ENCODE measurements around the gene NCDN. TPM values are rescaled to one million over a fixed set of nuclear protein-coding genes. Genes with fewer than 3 reads are reported as not detected.

Gene NCDN
- total RNA-seq, 1 donor from 2014 or later = 38.3 TPM

DNA sequence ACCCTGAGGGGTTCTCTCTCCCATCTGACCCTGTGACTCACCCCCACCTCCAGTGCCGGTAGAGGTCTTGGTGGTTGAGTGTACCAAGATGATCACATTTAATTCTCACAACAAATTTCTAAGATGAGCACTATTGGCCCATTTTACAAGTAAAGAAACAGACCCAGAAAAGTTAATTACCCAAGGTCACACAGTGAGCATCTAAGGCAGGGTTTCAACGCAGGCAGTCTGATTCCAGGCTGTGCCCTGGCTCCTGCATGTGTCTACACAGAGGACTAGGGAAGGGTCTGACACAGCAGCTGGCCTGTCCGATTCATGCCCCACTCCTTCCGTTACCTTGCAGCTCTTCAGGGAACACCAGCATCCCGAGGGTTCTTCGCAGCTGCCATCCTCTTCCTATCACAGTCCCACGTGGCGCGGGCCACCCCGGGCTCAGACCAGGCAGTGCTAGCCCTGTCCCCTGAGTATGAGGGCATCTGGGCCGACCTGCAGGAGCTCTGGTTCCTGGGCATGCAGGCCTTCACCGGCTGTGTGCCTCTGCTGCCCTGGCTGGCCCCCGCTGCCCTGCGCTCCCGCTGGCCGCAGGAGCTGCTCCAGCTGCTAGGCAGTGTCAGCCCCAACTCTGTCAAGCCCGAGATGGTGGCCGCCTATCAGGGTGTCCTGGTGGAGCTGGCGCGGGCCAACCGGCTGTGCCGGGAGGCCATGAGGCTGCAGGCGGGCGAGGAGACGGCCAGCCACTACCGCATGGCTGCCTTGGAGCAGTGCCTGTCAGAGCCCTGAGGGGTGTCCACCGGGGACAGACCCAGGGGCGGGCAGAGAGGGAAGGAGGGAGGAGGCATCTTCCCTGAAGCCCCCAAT lies 7.5 kb downstream of the NCDN start:
- no peak for DNase-seq (ENCODE audit: extremely low spot score, unreplicated experiment)
- peaks cover 13% of the 10 kb centered on the region for H3K4me1 Mint-ChIP-seq (ENCODE audit: unreplicated experiment)
- H3K27me3 Mint-ChIP-seq (ENCODE audit: unreplicated experiment) = no peaks in the 10 kb centered on the region
- peaks cover 14% of the 10 kb centered on the region for H3K36me3 Mint-ChIP-seq (ENCODE audit: unreplicated experiment)
- H3K27ac Mint-ChIP-seq (ENCODE audit: unreplicated experiment) = no peak overlapping the region
- no peak overlapping the region for H3K4me3 Mint-ChIP-seq (ENCODE audit: unreplicated experiment)
- TF ChIP-seq, protein P1, sequence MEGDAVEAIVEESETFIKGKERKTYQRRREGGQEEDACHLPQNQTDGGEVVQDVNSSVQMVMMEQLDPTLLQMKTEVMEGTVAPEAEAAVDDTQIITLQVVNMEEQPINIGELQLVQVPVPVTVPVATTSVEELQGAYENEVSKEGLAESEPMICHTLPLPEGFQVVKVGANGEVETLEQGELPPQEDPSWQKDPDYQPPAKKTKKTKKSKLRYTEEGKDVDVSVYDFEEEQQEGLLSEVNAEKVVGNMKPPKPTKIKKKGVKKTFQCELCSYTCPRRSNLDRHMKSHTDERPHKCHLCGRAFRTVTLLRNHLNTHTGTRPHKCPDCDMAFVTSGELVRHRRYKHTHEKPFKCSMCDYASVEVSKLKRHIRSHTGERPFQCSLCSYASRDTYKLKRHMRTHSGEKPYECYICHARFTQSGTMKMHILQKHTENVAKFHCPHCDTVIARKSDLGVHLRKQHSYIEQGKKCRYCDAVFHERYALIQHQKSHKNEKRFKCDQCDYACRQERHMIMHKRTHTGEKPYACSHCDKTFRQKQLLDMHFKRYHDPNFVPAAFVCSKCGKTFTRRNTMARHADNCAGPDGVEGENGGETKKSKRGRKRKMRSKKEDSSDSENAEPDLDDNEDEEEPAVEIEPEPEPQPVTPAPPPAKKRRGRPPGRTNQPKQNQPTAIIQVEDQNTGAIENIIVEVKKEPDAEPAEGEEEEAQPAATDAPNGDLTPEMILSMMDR (IDR thresholded peaks at IDR 0.05) = no peak
- H3K9me3 Mint-ChIP-seq (ENCODE audit: unreplicated experiment) = no peaks in the 10 kb centered on the region

DNA sequence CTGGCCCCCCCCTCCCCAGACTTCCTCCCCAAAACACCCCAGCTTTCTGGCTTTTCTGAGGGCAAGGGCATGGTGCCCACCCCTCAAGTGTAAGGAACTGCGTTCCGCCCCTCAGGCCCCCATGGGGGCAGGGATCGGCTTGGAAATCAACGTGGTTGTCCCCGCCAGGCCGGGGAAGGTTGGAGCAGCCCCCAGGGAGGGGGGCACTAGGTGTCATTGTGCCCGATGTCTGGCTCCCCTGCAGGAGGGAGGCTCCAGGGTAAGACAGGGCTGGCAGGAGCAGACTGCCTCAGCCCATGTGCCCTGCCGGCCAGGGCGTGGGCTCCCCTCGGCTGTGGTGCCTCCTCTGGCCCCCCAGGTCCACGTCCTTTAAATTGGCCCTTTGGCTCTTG lies 8.1 kb downstream of the NCDN start:
- no peak for DNase-seq (ENCODE audit: extremely low spot score, unreplicated experiment)
- H3K4me1 Mint-ChIP-seq (ENCODE audit: unreplicated experiment) = peaks cover 13% of the 10 kb centered on the region
- peaks cover 14% of the 10 kb centered on the region for H3K36me3 Mint-ChIP-seq (ENCODE audit: unreplicated experiment)
- peaks cover 4% of the 10 kb centered on the region for H3K27me3 Mint-ChIP-seq (ENCODE audit: unreplicated experiment)
- H3K9me3 Mint-ChIP-seq (ENCODE audit: unreplicated experiment) = no peaks in the 10 kb centered on the region
- H3K27ac Mint-ChIP-seq (ENCODE audit: unreplicated experiment) = no peak overlapping the region
- TF ChIP-seq, protein P1 (IDR thresholded peaks at IDR 0.05) = no peak
- H3K4me3 Mint-ChIP-seq (ENCODE audit: unreplicated experiment) = no peak overlapping the region

DNA sequence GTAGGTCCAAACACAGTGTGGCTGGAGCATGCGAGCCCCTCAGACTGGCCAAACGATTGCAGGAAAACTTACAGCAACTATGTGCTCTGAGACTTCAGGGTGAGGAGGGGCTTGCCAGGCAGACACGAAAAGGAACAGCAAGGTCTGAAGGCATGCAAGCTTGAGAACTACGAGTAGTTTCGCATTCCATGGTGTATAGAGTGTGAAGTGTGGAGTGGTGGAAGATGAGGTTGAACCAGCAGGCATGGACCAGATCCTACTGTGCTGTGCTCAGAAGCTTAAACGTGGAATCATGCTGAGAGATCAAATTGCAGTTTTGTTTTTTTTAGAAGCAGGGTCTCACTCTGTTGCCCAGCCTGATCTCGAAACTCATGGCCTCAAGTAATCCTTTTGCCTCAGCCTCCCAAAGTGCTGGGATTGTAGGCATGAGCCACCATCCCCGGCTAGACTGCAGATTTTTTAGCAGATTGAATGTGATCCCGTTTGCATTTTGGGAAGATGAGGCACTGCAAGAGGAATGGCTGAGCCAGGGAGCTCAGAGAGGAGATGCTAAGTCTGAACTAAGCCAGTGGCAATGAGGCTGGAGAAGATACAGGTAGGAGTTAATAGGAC lies 10.5 kb downstream of the NCDN start:
- Mint-ChIP-seq H3K4me1 (ENCODE audit: unreplicated experiment) (peaks cover 13% of the 10 kb centered on the region), H3K27ac (ENCODE audit: unreplicated experiment) (no peak overlapping the region), H3K4me3 (ENCODE audit: unreplicated experiment) (no peak overlapping the region), H3K36me3 (ENCODE audit: unreplicated experiment) (peaks cover 8% of the 10 kb centered on the region), H3K27me3 (ENCODE audit: unreplicated experiment) (peaks cover 13% of the 10 kb centered on the region), H3K9me3 (ENCODE audit: unreplicated experiment) (no peaks in the 10 kb centered on the region)
- DNase-seq (ENCODE audit: extremely low spot score, unreplicated experiment) = no peak
- TF ChIP-seq, protein P1 (IDR thresholded peaks at IDR 0.05) = no peak

DNA sequence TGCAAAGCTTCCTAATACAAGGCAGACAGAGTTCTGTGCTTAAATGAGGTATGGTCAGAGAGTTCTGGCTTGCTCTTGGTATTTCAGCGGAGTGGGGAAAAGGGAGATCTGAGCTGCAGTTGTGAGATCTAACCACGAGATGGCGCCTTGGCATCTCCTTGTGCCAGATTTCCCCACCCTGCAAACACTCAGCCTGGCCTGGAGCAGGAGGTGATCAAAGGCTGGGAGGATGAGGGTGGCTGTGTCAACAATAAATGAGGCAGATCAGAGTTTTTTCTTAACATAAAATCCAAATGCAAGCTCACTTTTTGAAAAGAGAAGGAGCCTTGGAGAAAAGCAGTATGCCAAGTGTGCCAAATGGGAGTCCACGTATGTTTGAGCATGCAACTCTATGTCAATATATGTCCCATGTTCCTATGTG lies 11.4 kb downstream of the NCDN start:
- H3K36me3 Mint-ChIP-seq (ENCODE audit: unreplicated experiment) = peaks cover 8% of the 10 kb centered on the region
- H3K4me1 Mint-ChIP-seq (ENCODE audit: unreplicated experiment) = peaks cover 13% of the 10 kb centered on the region
- peaks cover 13% of the 10 kb centered on the region for H3K27me3 Mint-ChIP-seq (ENCODE audit: unreplicated experiment)
- no peak overlapping the region for H3K27ac Mint-ChIP-seq (ENCODE audit: unreplicated experiment)
- no peak overlapping the region for H3K4me3 Mint-ChIP-seq (ENCODE audit: unreplicated experiment)
- DNase-seq (ENCODE audit: extremely low spot score, unreplicated experiment) = no peak
- TF ChIP-seq, protein P1 (IDR thresholded peaks at IDR 0.05) = peak; percentile 93
- no peaks in the 10 kb centered on the region for H3K9me3 Mint-ChIP-seq (ENCODE audit: unreplicated experiment)

DNA sequence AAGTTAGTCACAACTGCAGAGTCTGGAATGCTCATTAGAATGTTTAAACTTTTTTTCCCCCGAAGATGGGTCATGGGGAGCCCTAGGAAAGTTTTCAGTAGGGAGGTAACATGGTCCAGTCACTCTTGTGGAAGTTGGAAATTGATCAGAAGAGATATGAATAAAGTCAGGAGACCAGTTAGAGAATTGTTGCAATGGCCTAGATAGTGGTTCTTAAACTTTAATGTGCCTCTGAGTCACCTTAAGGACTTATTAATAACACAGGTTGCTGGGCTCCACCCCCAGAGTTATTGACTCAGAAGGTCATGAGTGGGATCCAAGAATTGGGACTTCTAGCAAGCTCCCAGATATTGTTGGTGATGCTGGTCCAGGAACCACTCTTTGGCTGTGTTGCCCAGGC lies 12.3 kb downstream of the NCDN start:
- Mint-ChIP-seq H3K27me3 (ENCODE audit: unreplicated experiment) (peaks cover 13% of the 10 kb centered on the region), H3K4me1 (ENCODE audit: unreplicated experiment) (peaks cover 13% of the 10 kb centered on the region), H3K9me3 (ENCODE audit: unreplicated experiment) (no peaks in the 10 kb centered on the region), H3K36me3 (ENCODE audit: unreplicated experiment) (peaks cover 3% of the 10 kb centered on the region), H3K27ac (ENCODE audit: unreplicated experiment) (no peak overlapping the region), H3K4me3 (ENCODE audit: unreplicated experiment) (no peak overlapping the region)
- TF ChIP-seq, protein P1 (IDR thresholded peaks at IDR 0.05) = no peak
- DNase-seq (ENCODE audit: extremely low spot score, unreplicated experiment) = no peak

Data from osteocyte (in vitro differentiated cells).